ENCODE measurements around the gene UBL7.

DNA sequence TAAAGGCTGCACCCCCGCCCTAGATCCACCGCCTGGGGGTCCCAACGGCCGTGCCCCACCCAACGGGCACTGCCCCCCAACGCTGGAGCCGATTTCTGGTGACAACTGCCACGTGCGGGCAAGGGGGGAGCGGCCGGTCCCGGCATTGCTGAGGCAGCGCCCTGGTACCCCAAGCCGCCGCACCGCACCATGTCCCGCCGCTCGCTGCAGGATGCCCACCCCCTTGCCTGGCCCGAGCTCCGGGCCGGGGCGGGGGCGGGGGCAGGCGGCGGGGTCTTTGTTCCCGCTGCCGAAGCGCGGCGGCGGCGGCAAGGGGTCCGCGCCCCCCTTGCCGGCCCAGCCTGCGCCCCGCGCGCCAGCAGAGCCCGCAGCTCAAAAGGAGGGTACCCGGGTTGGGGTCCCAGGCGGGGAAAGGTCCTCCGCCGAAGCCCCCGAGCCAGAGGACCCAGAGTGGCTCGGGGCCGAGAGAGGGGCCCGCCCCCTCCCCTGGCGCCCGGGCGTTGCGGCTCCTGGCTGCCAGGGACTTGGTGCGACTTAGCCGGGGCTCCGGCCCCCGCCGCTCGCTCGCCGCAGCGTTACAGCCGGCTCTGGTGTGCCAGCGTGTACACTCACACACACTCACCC, 27.9 kb downstream of the UBL7 start:
- TF ChIP-seq, protein P1, sequence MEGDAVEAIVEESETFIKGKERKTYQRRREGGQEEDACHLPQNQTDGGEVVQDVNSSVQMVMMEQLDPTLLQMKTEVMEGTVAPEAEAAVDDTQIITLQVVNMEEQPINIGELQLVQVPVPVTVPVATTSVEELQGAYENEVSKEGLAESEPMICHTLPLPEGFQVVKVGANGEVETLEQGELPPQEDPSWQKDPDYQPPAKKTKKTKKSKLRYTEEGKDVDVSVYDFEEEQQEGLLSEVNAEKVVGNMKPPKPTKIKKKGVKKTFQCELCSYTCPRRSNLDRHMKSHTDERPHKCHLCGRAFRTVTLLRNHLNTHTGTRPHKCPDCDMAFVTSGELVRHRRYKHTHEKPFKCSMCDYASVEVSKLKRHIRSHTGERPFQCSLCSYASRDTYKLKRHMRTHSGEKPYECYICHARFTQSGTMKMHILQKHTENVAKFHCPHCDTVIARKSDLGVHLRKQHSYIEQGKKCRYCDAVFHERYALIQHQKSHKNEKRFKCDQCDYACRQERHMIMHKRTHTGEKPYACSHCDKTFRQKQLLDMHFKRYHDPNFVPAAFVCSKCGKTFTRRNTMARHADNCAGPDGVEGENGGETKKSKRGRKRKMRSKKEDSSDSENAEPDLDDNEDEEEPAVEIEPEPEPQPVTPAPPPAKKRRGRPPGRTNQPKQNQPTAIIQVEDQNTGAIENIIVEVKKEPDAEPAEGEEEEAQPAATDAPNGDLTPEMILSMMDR (IDR thresholded peaks at IDR 0.05; ENCODE audit: low read depth, low read length, poor library complexity, severe bottlenecking): no peak
- peak; percentile 86; the same call in 1 of the 2 replicates for TF ChIP-seq EZH2phosphoT487 (IDR thresholded peaks at IDR 0.05; ENCODE audit: borderline replicate concordance, low read length)
